Neural progenitor cell (in vitro differentiated cells): ENCODE results near the gene STXBP3. TPM values are rescaled to one million over a fixed set of nuclear protein-coding genes. Genes with fewer than 3 reads are reported as not detected.
"Not testable (repeated sequence)": the region's sequence is repeated elsewhere in the genome, so short reads cannot be mapped to it uniquely, and the experiment has no call there.

Experiments
- DNase-seq: peaks from one replicate; pipeline ENCODE4 v3.0.0-alpha.2; 2016; ENCODE audit warnings: low spot score
- H2AFZ ChIP-seq: fragments of 200-600 bp; sonication (generic); replicated peaks from 2 replicates; pipeline ENCODE4 v1.6.1; 2016; ENCODE audit warnings: antibody characterized with exemption
- H3F3A ChIP-seq: fragments of 200-600 bp; sonication (generic); 2 replicates; pipeline ENCODE4 v1.6.1; 2016; ENCODE audit warnings: antibody characterized with exemption, low read depth
- H3K27ac ChIP-seq: fragments of 200-600 bp; sonication (generic); 2 replicates; pipeline ENCODE4 v1.5.1; 2016; ENCODE audit warnings: mild to moderate bottlenecking
- H3K27me3 ChIP-seq: fragments of 200-600 bp; sonication (generic); 2 replicates; pipeline ENCODE4 v1.6.1; 2016; ENCODE audit warnings: mild to moderate bottlenecking, moderate library complexity
- H3K36me3 ChIP-seq: fragments of 200-600 bp; sonication (generic); 2 replicates; pipeline ENCODE4 v1.5.1; 2016
- H3K4me1 ChIP-seq: fragments of 200-600 bp; sonication (generic); 2 replicates; pipeline ENCODE4 v1.6.1; 2016; ENCODE audit warnings: mixed run types
- H3K4me2 ChIP-seq: fragments of 200-600 bp; sonication (generic); 2 replicates; pipeline ENCODE4 v1.6.1; 2016
- H3K4me3 ChIP-seq: fragments of 200-600 bp; sonication (generic); 2 replicates; pipeline ENCODE4 v1.5.1; 2016
- H3K79me2 ChIP-seq: fragments of 200-600 bp; sonication (generic); 2 replicates; pipeline ENCODE4 v1.6.1; 2016; ENCODE audit warnings: low read depth
- H3K9ac ChIP-seq: fragments of 200-600 bp; sonication (generic); 2 replicates; pipeline ENCODE4 v1.6.1; 2016
- H3K9me3 ChIP-seq: fragments of 200-600 bp; sonication (generic); 2 replicates; pipeline ENCODE4 v1.5.1; 2016; ENCODE audit warnings: low read depth
- H4K20me1 ChIP-seq: fragments of 200-600 bp; sonication (generic); 2 replicates; pipeline ENCODE4 v1.6.1; 2016; ENCODE audit warnings: low read depth
- H3K27ac Mint-ChIP-seq: 3 replicates; pipeline ENCODE4 v1.8.0; 2021; ENCODE audit warnings: mixed read lengths
- H3K27me3 Mint-ChIP-seq: 2 replicates; pipeline ENCODE4 v1.8.0; 2022; ENCODE audit warnings: low read depth, mild to moderate bottlenecking, inconsistent platforms, moderate library complexity, mixed read lengths; ENCODE audit not compliant: insufficient read depth
- H3K36me3 Mint-ChIP-seq: 3 replicates; pipeline ENCODE4 v1.8.0; 2021; ENCODE audit warnings: mixed read lengths
- H3K4me1 Mint-ChIP-seq: 3 replicates; pipeline ENCODE4 v1.8.0; 2021; ENCODE audit warnings: mixed read lengths
- H3K4me3 Mint-ChIP-seq: 3 replicates; pipeline ENCODE4 v1.8.0; 2021; ENCODE audit warnings: mild to moderate bottlenecking, moderate library complexity, mixed read lengths
- H3K9me3 Mint-ChIP-seq: 3 replicates; pipeline ENCODE4 v1.8.0; 2020; ENCODE audit warnings: mixed read lengths
- EZH2 ChIP-seq: fragments of 200-600 bp; sonication (generic); IDR thresholded peaks from 2 replicates; pipeline ENCODE4 v1.6.1; 2017; ENCODE audit warnings: antibody characterized with exemption, mild to moderate bottlenecking, moderate library complexity
- EZH2phosphoT487 ChIP-seq: fragments of 200-600 bp; sonication (generic); IDR thresholded peaks from 2 replicates; pipeline ENCODE4 v1.6.1; 2017; ENCODE audit warnings: antibody characterized with exemption
- total RNA-seq: library from RNA; depleted of rRNA; stranded (reverse); fragments of >200 nt; gene quantifications from 2 replicates; pipeline ENCODE4 v1.2.3, GENCODE V29; 2015; ENCODE audit warnings: low replicate concordance
- TF ChIP-seq, protein P1 (sequence below): fragments of 200-600 bp; sonication (generic); IDR thresholded peaks from 2 replicates; pipeline ENCODE4 v1.5.1; 2017; ENCODE audit warnings: antibody characterized with exemption, mild to moderate bottlenecking

The STXBP3 gene
- total RNA-seq, 1 donor from 2014 or later: 89.8 TPM

DNA sequence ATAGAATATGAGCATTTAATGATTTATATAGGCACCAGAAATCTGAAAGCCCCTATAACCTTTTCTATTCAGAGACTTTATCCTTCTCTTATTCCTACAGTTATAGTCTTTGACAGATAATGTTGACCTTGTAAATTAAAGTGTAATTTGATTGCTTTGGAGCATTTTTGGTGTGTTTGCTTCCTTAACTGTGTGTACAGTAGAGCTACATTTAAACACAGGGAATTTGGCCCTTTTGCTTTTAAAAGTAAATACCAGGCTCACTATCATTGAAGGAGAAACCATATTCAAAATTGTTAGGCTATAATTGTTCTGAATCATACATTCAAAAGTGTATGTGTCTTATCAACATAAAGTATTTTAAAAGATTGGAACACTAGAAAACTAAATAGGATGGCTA lies 33.0 kb downstream of the STXBP3 start:
- Histone ChIP-seq H3K4me3 (no peak overlapping the region), H4K20me1 (no peaks in the 10 kb centered on the region), H3K4me2 (no peak overlapping the region), H3F3A (no peaks in the 10 kb centered on the region), H3K9ac (no peak overlapping the region), H3K9me3 (no peaks in the 10 kb centered on the region), H3K27me3 (no peaks in the 10 kb centered on the region), H3K4me1 (no peaks in the 10 kb centered on the region), H2AFZ (no peak overlapping the region), H3K79me2 (no peaks in the 10 kb centered on the region), H3K27ac (no peak overlapping the region), H3K36me3 (peaks cover 23% of the 10 kb centered on the region)
- peaks cover 11% of the 10 kb centered on the region for H3K9me3 Mint-ChIP-seq
- no peaks in the 10 kb centered on the region for H3K27me3 Mint-ChIP-seq
- H3K27ac Mint-ChIP-seq: no peak overlapping the region
- TF ChIP-seq EZH2 (no peak), EZH2phosphoT487 (no peak)
- TF ChIP-seq, protein P1, sequence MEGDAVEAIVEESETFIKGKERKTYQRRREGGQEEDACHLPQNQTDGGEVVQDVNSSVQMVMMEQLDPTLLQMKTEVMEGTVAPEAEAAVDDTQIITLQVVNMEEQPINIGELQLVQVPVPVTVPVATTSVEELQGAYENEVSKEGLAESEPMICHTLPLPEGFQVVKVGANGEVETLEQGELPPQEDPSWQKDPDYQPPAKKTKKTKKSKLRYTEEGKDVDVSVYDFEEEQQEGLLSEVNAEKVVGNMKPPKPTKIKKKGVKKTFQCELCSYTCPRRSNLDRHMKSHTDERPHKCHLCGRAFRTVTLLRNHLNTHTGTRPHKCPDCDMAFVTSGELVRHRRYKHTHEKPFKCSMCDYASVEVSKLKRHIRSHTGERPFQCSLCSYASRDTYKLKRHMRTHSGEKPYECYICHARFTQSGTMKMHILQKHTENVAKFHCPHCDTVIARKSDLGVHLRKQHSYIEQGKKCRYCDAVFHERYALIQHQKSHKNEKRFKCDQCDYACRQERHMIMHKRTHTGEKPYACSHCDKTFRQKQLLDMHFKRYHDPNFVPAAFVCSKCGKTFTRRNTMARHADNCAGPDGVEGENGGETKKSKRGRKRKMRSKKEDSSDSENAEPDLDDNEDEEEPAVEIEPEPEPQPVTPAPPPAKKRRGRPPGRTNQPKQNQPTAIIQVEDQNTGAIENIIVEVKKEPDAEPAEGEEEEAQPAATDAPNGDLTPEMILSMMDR: no peak
- H3K4me1 Mint-ChIP-seq: no peaks in the 10 kb centered on the region
- peaks cover 31% of the 10 kb centered on the region for H3K36me3 Mint-ChIP-seq
- DNase-seq: no peak
- no peak overlapping the region for H3K4me3 Mint-ChIP-seq

DNA sequence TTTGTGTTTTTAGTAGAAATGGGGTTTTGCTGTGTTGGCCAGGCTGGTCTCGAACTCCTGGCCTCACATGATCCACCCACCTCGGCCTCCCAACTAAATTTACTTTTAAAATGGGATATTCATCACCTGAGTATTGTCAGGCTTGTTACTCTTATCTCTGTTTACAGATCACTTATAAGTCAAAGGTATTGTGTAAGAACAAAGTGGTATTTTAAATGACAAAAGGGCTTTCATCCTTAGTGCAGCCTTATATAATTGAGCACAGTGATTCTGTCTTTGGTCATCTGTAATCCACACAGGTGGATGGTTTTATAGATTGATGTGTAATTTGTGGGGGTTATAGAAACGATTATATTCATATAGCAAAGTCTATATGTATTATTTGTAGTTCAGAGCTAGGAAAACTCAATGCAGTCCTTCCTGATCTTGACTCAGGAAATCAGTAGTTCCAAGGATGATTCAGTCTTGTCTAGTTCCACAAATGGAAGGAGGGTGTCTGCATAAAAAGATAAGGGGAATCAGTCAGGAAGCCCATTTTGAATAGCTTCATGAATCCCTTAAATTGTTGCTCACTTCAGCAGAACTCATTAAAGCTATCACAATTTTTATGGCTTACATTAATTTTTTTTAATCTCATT lies 34.6 kb downstream of the STXBP3 start:
- no peaks in the 10 kb centered on the region for H4K20me1 ChIP-seq
- H3F3A ChIP-seq: no peaks in the 10 kb centered on the region
- peaks cover 41% of the 10 kb centered on the region for H3K36me3 Mint-ChIP-seq
- H3K27me3 ChIP-seq: no peaks in the 10 kb centered on the region
- H3K4me3 ChIP-seq: no peak overlapping the region
- no peaks in the 10 kb centered on the region for H3K4me1 Mint-ChIP-seq
- H3K27ac Mint-ChIP-seq: no peak overlapping the region
- peaks cover 23% of the 10 kb centered on the region for H3K36me3 ChIP-seq
- H3K9me3 ChIP-seq: peaks cover 4% of the 10 kb centered on the region
- no peak overlapping the region for H3K4me2 ChIP-seq
- no peak overlapping the region for H3K27ac ChIP-seq
- H2AFZ ChIP-seq: no peak overlapping the region
- no peak overlapping the region for H3K4me3 Mint-ChIP-seq
- no peak for TF ChIP-seq EZH2
- no peak for TF ChIP-seq EZH2phosphoT487
- no peaks in the 10 kb centered on the region for H3K79me2 ChIP-seq
- no peak overlapping the region for H3K9ac ChIP-seq
- no peak for DNase-seq
- H3K4me1 ChIP-seq: no peaks in the 10 kb centered on the region
- no peaks in the 10 kb centered on the region for H3K27me3 Mint-ChIP-seq
- H3K9me3 Mint-ChIP-seq: peaks cover 27% of the 10 kb centered on the region

DNA sequence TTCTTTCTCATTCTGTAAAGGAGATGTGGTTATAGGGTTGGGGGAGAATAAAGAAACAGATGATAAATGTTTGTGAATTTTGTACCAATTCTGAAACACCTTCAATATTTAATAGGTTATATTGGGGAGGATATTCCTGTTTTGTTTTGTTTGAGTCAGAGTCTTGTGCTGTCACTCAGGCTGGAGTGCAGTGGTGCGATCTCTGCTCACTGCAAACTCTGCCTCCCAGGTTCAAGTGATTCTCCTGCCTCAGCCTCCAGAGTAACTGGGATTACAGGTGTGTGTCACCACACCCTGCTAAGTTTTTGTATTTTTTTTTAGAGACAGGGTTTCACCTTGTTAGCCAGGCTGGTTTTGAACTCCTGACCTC lies 35.1 kb downstream of the STXBP3 start:
- not testable (repeated sequence) for H3K27me3 ChIP-seq, H3K27ac ChIP-seq, H3K27me3 Mint-ChIP-seq, H3K4me2 ChIP-seq, DNase-seq, H3K27ac Mint-ChIP-seq, H3K4me1 Mint-ChIP-seq, H2AFZ ChIP-seq, H4K20me1 ChIP-seq, H3K9ac ChIP-seq, H3K9me3 ChIP-seq, H3K79me2 ChIP-seq, H3K4me1 ChIP-seq, H3K4me3 Mint-ChIP-seq, H3K4me3 ChIP-seq, H3F3A ChIP-seq
- peaks cover 30% of the 10 kb centered on the region for H3K9me3 Mint-ChIP-seq
- H3K36me3 Mint-ChIP-seq: peaks cover 45% of the 10 kb centered on the region
- peaks cover 26% of the 10 kb centered on the region for H3K36me3 ChIP-seq

DNA sequence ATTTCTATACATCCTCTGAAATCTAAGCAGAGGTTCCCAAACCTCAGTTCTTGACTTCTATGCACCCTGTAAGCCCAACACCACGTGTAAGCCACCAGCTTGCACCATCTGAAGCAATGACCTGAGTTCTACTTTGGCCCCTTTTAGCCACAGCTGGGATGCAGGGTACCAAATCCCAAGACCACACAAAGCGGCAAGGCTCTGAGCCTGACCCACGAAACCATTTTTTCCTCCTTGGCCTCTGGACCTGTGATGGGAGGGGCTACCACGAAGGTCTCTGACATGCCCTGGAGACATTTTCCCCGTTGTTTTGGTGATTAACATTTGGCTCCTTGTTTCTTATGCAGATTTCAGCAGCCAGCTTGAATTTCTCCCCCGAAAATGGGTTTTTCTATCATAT lies 38.8 kb downstream of the STXBP3 start:
- peaks cover 40% of the 10 kb centered on the region for H3K9me3 Mint-ChIP-seq
- H3K27ac Mint-ChIP-seq: no peak overlapping the region
- no peak overlapping the region for H3K27ac ChIP-seq
- no peak overlapping the region for H3K9ac ChIP-seq
- H4K20me1 ChIP-seq: no peaks in the 10 kb centered on the region
- no peak overlapping the region for H3K4me3 ChIP-seq
- H3K79me2 ChIP-seq: no peaks in the 10 kb centered on the region
- peaks cover 69% of the 10 kb centered on the region for H3K36me3 Mint-ChIP-seq
- H3K9me3 ChIP-seq: peaks cover 11% of the 10 kb centered on the region
- no peak overlapping the region for H3K4me3 Mint-ChIP-seq
- no peaks in the 10 kb centered on the region for H3K4me1 ChIP-seq
- no peaks in the 10 kb centered on the region for H3K27me3 Mint-ChIP-seq
- peaks cover 35% of the 10 kb centered on the region for H3K36me3 ChIP-seq
- no peak overlapping the region for H2AFZ ChIP-seq
- no peaks in the 10 kb centered on the region for H3K4me1 Mint-ChIP-seq
- H3F3A ChIP-seq: no peaks in the 10 kb centered on the region
- no peak overlapping the region for H3K4me2 ChIP-seq
- DNase-seq: no peak
- H3K27me3 ChIP-seq: no peaks in the 10 kb centered on the region
- TF ChIP-seq EZH2 (no peak), EZH2phosphoT487 (no peak)
- TF ChIP-seq, protein P1: no peak
